HUES64 (cell line): ENCODE data around the gene KCNJ13.

Experiments used
- H3K27ac ChIP-seq: 2 replicates; pipeline ENCODE4 v1.7.0; 2013; ENCODE audit warnings: low read depth, low read length, inconsistent platforms
- H3K27me3 ChIP-seq: 2 replicates; pipeline ENCODE4 v1.6.1; 2013; ENCODE audit warnings: mild to moderate bottlenecking, low read length; ENCODE audit not compliant: insufficient read depth
- H3K36me3 ChIP-seq: 2 replicates; pipeline ENCODE4 v1.6.1; 2013; ENCODE audit warnings: mild to moderate bottlenecking, low read length; ENCODE audit not compliant: insufficient read depth
- H3K4me1 ChIP-seq: 2 replicates; pipeline ENCODE4 v1.6.1; 2013; ENCODE audit warnings: mild to moderate bottlenecking, low read length, moderate library complexity; ENCODE audit not compliant: insufficient read depth
- H3K4me3 ChIP-seq: 2 replicates; pipeline ENCODE4 v1.5.1; 2013; ENCODE audit warnings: mild to moderate bottlenecking, low read length, moderate library complexity
- H3K9ac ChIP-seq: 2 replicates; pipeline ENCODE4 v1.6.1; 2013; ENCODE audit warnings: mild to moderate bottlenecking, low read depth, low read length
- H3K9me3 ChIP-seq: 2 replicates; pipeline ENCODE4 v1.6.1; 2013; ENCODE audit warnings: low read depth, low read length; ENCODE audit not compliant: insufficient read depth
- WGBS: fragments of 150-250, 120-280 bp; methylation state at CpG from one replicate; pipeline ENCODE4 v1.1.7; 2013; ENCODE audit warnings: missing lambda C conversion rate; 5-methylcytosine and 5-hydroxymethylcytosine counted together

The KCNJ13 gene

DNA sequence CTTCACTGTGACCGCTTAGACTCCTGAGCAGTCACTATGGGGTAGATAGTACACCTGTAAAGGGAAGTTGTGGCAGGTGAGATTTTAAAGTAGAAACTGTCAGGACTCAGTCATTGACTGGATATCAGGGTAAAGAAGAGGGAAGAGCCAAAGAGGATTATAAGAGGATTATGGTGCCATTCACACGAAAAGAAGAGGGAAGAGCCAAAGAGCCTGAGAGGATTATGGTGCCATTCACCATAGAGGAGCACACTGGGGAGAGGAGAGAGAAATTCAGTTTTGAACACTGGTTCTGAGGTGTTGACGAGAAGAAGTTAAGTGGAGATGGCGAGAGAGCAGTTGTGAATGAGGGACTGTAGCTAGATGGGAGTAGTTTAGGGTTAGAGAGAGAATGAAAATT lies 16.9 kb upstream of the KCNJ13 start:
- no peak overlapping the region for H3K4me3 ChIP-seq
- WGBS: 78% methylated on average over 4 of the region's 4 CpGs
- H3K4me1 ChIP-seq: no peaks in the 10 kb centered on the region
- H3K9me3 ChIP-seq: no peaks in the 10 kb centered on the region
- peaks cover 99% of the 10 kb centered on the region for H3K36me3 ChIP-seq
- no peaks in the 10 kb centered on the region for H3K27me3 ChIP-seq
- no peak overlapping the region for H3K27ac ChIP-seq
- H3K9ac ChIP-seq: no peak overlapping the region

DNA sequence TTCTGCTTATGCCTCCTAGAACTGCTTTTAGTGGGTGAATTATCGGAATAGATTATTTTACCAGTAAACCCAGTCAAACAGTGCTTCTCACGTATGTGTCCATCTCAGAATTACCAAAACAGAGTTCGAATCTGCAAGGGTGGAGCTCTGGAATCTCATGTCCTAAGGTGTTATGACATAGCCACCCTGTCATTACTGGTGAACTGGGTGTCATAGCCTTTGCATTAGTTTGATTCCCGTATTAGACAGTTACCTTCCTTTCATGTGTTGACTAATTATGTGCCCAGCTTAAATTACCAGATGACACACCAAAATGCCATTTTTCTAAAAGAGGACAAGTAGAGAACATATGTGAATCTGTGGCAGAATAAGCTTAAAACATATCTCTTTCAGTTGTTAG lies 15.2 kb upstream of the KCNJ13 start:
- H3K9me3 ChIP-seq: no peaks in the 10 kb centered on the region
- no peak overlapping the region for H3K27ac ChIP-seq
- H3K4me1 ChIP-seq: no peaks in the 10 kb centered on the region
- no peaks in the 10 kb centered on the region for H3K27me3 ChIP-seq
- no peak overlapping the region for H3K9ac ChIP-seq
- WGBS: 96% methylated on average over 4 of the region's 4 CpGs
- H3K4me3 ChIP-seq: no peak overlapping the region
- peaks cover 99% of the 10 kb centered on the region for H3K36me3 ChIP-seq

DNA sequence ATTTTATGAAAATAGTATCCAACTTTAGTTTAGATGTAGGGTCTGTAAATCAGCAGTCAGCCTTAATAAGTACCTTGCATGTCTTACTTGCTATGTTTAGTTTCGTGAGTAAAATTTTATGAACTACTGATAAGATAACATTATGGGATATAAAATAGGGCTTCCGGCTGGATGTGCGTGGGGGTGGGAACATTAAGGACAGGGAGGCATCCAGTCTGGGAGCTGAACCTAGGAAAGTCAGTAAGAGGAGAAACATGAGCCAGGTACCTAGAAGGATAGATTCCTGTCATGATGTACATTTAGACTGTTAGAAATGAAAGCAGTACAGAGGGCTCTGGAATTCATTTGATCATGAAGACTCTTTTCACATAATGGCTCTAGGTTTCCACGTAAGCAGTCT lies 12.7 kb upstream of the KCNJ13 start:
- H3K4me1 ChIP-seq: no peaks in the 10 kb centered on the region
- no peaks in the 10 kb centered on the region for H3K27me3 ChIP-seq
- H3K9me3 ChIP-seq: no peaks in the 10 kb centered on the region
- peaks cover 87% of the 10 kb centered on the region for H3K36me3 ChIP-seq
- WGBS: 98% methylated on average over 4 of the region's 4 CpGs
- H3K27ac ChIP-seq: no peak overlapping the region
- H3K9ac ChIP-seq: no peak overlapping the region
- H3K4me3 ChIP-seq: no peak overlapping the region

DNA sequence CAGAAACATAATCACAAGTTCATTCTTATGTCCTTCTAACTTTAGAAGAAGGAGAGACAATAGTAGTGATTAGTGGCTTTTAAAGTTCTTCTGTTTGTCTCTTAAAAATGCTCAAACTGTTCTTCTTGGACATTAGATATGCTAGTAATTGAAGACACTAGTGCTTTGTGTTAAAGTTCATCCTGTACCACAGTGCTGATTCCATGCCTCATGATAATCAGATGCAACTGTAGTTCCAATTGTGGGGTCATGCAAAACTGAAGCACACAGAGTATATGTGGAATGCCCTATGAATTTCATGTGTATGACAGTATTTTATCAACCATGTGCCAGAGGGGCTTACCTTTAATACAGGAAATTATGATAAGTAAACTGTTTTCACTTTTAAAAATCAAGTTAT lies 11.4 kb upstream of the KCNJ13 start:
- Histone ChIP-seq H3K36me3 (peaks cover 79% of the 10 kb centered on the region), H3K27ac (no peak overlapping the region), H3K4me1 (no peaks in the 10 kb centered on the region), H3K9ac (no peak overlapping the region), H3K4me3 (no peak overlapping the region), H3K27me3 (no peaks in the 10 kb centered on the region), H3K9me3 (no peaks in the 10 kb centered on the region)

DNA sequence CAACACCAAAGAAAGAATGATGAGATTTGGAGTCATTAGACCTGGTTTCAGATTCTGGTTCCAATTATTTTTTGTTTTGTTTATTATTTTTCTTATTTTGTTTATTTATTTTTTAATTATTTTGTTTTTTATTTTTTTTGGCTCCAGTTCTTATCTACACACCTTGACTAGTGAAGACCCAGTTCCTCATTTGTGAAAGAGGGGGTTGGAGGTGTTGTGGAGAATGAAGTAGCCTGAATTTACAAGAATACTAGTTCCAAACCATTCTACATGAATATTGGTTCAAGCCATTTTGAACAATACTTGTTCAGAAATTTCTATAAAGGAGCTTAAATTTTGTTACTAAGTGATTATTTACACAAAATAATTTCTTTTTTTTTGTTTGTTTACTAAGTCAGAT lies 6.9 kb upstream of the KCNJ13 start:
- Histone ChIP-seq H3K4me3 (no peak overlapping the region), H3K36me3 (peaks cover 34% of the 10 kb centered on the region), H3K9ac (no peak overlapping the region), H3K27ac (no peak overlapping the region), H3K4me1 (no peaks in the 10 kb centered on the region), H3K9me3 (no peaks in the 10 kb centered on the region), H3K27me3 (no peaks in the 10 kb centered on the region)

DNA sequence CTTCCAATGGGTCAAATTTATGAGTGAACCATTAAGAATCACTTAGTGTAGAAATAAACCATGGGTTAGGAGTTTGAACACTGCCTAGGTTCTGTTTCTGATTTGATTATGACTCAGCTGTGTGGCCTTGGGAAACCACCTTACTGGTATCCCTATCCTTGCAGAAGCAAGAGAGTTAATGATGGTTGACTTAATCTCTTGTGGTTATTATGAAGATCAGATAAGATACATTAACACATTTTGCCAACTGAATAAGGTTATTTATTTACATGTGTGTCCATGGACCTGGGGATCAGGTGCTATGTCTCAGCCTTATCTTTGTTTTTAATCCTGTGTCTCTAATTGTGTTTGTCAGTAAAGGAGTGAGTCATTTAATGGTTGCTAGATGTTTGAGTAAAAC lies 5.4 kb upstream of the KCNJ13 start:
- peaks cover under 1% of the 10 kb centered on the region; the same call in 1 of the 2 replicates for H3K4me1 ChIP-seq
- H3K9me3 ChIP-seq: no peaks in the 10 kb centered on the region
- 0 out of 2 replicates have a peak overlapping the region, but pooled peaks have one; percentile 42 for H3K27ac ChIP-seq
- H3K4me3 ChIP-seq: no peak overlapping the region
- H3K9ac ChIP-seq: no peak overlapping the region
- H3K36me3 ChIP-seq: peaks cover 24% of the 10 kb centered on the region
- no peaks in the 10 kb centered on the region for H3K27me3 ChIP-seq

DNA sequence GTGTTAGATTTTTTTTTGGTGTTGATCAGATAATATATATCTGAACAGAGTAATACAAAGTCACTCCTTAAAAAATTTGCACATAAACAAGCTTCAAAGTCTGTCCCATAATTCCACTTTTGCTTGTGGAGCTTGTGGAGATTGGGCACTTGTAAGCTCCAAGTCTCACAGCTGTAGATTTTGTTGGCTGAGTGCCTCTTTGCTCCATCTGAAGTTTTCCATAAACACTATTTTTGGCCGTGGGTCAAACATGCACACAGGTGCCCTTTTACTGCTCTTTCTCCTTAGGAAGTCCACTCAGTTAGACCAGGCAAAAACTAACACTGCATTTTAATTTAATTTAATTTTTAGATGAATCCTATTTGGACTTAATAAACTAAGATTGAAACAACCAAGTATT lies 3.6 kb upstream of the KCNJ13 start:
- Histone ChIP-seq H3K27ac (no peak overlapping the region), H3K9ac (no peak overlapping the region), H3K9me3 (no peaks in the 10 kb centered on the region), H3K4me3 (no peak overlapping the region), H3K27me3 (no peaks in the 10 kb centered on the region), H3K36me3 (peaks cover 11% of the 10 kb centered on the region; the same call in 1 of the 2 replicates), H3K4me1 (peaks cover 14% of the 10 kb centered on the region)
- WGBS: 97% methylated on average over 1 of the region's 1 CpG

DNA sequence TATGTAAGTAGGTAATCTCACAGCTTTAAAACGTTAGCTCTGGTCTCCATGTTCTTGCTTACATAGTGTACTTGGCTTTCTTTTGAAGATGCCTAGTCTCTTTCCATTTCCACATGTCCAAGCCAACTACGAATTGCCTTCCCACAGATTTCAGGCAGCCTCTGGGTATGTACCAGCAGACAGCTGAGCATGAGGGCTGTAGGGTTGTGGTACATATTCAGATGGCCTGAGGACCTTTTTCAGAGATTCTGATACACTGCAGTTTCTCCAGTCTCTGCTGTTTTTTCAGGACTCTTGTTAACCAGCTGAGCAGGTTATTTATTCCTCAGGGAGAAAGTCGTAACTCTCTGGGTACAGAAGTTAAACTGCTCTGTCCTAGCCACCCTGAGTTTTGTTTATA lies 3.1 kb upstream of the KCNJ13 start:
- Histone ChIP-seq H3K4me1 (peaks cover 14% of the 10 kb centered on the region), H3K4me3 (no peak overlapping the region), H3K36me3 (peaks cover 10% of the 10 kb centered on the region; the same call in 1 of the 2 replicates), H3K9ac (no peak overlapping the region), H3K27ac (no peak overlapping the region), H3K9me3 (no peaks in the 10 kb centered on the region), H3K27me3 (no peaks in the 10 kb centered on the region)
- WGBS: 95% methylated on average over 3 of the region's 3 CpGs

DNA sequence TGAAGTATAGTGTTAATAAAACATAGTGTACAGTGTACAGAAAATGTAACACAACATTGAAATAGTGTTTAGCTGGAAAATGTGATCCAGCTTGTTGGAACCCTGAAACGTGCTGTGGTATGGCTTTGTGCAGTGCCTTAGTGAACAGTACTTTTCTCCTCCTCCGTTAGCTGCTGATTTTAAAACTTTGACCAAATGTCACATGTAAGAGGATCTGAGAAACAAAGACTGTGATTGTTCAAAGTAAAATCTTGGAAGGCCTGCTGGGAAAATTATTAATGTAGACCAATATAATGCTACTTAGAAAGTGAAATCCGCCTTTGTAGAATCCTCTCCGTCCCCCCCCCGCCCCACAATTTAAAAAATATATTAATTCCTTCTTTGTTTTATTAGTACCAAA lies 911 bp upstream of the KCNJ13 start:
- Histone ChIP-seq H3K4me1 (peaks cover 14% of the 10 kb centered on the region), H3K9me3 (no peaks in the 10 kb centered on the region), H3K9ac (no peak overlapping the region), H3K36me3 (peaks cover 10% of the 10 kb centered on the region; the same call in 1 of the 2 replicates), H3K27ac (no peak overlapping the region), H3K4me3 (no peak overlapping the region), H3K27me3 (no peaks in the 10 kb centered on the region)
- whole genome bisulfite sequencing: 88% methylated on average over 4 of the region's 5 CpGs

DNA sequence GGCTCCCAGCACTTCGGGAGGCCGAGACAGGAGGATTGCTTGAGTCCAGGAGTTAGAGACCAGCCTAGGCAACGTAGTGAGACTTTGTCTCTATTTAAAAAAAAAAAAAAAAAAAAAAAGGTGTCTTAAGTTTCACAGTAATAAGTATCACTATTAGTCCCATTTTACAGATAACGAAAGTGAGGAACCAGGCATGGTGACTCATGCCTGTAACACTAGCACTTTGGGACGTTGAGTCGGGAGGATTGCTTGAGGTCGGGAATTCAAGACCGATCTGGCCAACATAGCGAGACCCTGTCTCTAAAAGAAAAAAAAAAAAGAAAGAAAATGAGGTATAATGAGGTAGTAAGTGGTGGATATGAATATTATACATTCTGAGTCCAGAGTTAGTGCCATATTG lies 2.5 kb downstream of the KCNJ13 start:
- Histone ChIP-seq H3K9me3 (no peaks in the 10 kb centered on the region), H3K9ac (no peak overlapping the region), H3K36me3 (peaks cover 31% of the 10 kb centered on the region), H3K4me3 (no peak overlapping the region), H3K27me3 (no peaks in the 10 kb centered on the region), H3K27ac (no peak overlapping the region), H3K4me1 (peaks cover 14% of the 10 kb centered on the region)
- 94% methylated on average over 9 of the region's 9 CpGs for WGBS

DNA sequence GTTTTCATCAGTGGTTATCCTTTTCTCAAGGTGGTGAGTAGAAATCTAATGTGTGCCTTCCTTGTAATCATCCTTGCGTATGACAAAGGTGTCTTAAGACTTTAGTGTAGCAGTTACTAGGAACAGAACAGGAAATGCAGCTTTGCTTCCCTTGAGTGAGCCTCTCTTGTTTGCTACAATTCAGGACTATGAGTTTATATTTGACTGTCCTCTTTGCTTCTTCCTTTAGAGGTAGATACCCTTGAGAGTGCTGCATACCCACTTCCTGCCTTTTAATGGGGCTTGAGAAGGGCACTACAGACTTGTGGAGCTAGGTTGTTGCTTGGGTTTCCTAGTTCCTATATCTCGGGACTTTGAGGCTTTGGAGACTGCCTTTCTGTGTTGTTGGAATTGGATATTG lies 3.8 kb downstream of the KCNJ13 start:
- Histone ChIP-seq H3K4me1 (peaks cover 14% of the 10 kb centered on the region), H3K27me3 (no peaks in the 10 kb centered on the region), H3K36me3 (peaks cover 39% of the 10 kb centered on the region), H3K4me3 (no peak overlapping the region), H3K27ac (no peak overlapping the region), H3K9me3 (no peaks in the 10 kb centered on the region), H3K9ac (no peak overlapping the region)
- 93% methylated on average over 2 of the region's 2 CpGs for WGBS

DNA sequence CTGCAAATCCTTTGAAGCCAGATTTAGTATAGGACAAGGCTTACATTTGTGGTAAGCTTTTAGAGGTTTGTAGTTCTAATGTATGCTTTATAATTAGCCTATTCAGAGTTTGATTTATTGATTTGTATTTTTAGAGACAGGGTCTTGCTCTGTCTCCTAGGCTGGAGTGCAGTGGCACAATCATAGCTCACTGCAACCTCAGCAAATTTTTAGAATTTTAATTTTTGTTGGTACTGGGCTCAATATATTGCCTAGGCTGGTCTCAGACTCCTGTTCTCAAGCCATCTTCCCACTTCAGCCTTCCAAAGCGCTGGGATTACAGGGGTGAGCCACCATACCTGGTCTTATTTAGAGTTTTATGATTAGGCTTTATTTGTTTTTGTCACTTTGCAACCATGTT lies 4.5 kb downstream of the KCNJ13 start:
- H3K4me3 ChIP-seq: no peak overlapping the region
- WGBS: 93% methylated on average over 1 of the region's 1 CpG
- H3K36me3 ChIP-seq: peaks cover 44% of the 10 kb centered on the region

More for the DNA sequence above, 4.5 kb downstream of the KCNJ13 start:
- peaks cover 14% of the 10 kb centered on the region for H3K4me1 ChIP-seq
- no peaks in the 10 kb centered on the region for H3K9me3 ChIP-seq
- no peak overlapping the region for H3K9ac ChIP-seq
- H3K27ac ChIP-seq: no peak overlapping the region
- no peaks in the 10 kb centered on the region for H3K27me3 ChIP-seq
